ENCODE data around the gene INPP4A.

INPP4A gene

DNA sequence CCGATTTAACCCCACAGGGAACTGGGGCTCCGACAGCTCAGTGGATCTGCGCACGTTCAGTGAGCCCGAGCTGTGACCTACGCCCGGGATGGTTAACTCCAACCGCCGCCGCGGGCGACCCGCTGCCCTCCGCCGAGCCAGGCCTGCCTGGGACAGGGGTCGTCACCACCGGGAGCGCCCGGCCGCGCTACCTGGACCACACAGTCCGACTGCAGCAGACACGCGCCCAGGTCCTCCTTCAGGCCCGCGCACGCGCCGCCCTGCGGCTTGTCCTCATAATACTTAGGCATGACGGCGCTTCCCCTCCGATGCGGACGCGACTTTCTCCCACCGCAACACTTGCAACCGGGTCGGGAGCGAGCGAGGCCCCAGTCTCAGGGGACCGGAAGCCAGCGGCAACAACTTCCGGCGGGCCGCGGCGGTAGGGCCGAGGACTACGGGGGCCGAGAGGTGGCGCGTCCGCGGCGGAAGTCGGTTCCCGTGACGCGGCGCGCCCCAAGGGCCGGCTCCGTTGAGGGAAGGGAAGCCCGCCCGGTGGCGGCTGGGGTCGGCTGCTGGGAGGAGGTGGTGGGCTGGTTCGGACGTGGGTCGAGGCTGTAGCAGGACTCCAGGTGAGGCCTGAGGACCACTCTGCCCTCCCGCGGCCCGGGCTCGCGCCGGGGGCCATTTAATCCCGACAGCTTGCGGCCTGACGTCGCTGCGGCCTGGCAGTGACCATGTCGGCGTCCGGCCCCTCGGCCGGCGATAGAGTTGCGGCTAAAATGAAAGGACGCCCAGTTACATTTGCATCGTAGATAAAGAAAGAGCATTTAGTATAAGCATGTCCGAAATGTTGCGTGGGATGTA lies 163.7 kb downstream of the INPP4A start, which contains the start of the genes COA5 and UNC50 (continued):
- TF ChIP-seq, protein P1, sequence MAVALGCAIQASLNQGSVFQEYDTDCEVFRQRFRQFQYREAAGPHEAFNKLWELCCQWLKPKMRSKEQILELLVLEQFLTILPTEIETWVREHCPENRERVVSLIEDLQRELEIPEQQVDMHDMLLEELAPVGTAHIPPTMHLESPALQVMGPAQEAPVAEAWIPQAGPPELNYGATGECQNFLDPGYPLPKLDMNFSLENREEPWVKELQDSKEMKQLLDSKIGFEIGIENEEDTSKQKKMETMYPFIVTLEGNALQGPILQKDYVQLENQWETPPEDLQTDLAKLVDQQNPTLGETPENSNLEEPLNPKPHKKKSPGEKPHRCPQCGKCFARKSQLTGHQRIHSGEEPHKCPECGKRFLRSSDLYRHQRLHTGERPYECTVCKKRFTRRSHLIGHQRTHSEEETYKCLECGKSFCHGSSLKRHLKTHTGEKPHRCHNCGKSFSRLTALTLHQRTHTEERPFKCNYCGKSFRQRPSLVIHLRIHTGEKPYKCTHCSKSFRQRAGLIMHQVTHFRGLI (tag by site-specific recombination; IDR thresholded peaks at IDR 0.05) = no peak
- TF ChIP-seq ZXDB (tag by site-specific recombination; IDR thresholded peaks at IDR 0.05) (peak; percentile 88), ZNF596 (tag by site-specific recombination; IDR thresholded peaks at IDR 0.05) (no peak), ZNF785 (tag by site-specific recombination; IDR thresholded peaks at IDR 0.05) (no peak), ZNF561 (tag by site-specific recombination; IDR thresholded peaks at IDR 0.05; ENCODE audit: borderline replicate concordance) (0 out of 2 replicates have a peak, but pooled peaks have one; percentile 36), GLIS2 (tag by site-specific recombination; IDR thresholded peaks at IDR 0.05) (peak; percentile 64; the same call in 1 of the 2 replicates), KLF7 (tag by site-specific recombination; IDR thresholded peaks at IDR 0.05; ENCODE audit: borderline replicate concordance) (no peak), PRDM1 (tag by site-specific recombination; IDR thresholded peaks at IDR 0.05) (peak; percentile 44; the same call in 1 of the 2 replicates), KLF9 (tag by site-specific recombination; IDR thresholded peaks at IDR 0.05; ENCODE audit: low read depth) (no peak), ZNF624 (tag by site-specific recombination; IDR thresholded peaks at IDR 0.05) (no peak), ZBTB17 (tag by site-specific recombination; IDR thresholded peaks at IDR 0.05) (peak; percentile 43; the same call in 1 of the 2 replicates), ZNF777 (tag by site-specific recombination; IDR thresholded peaks at IDR 0.05; ENCODE audit: borderline replicate concordance) (peak; percentile 76; the same call in 1 of the 2 replicates), ZNF623 (tag by site-specific recombination; IDR thresholded peaks at IDR 0.05) (no peak)
- TF ChIP-seq, protein P2, sequence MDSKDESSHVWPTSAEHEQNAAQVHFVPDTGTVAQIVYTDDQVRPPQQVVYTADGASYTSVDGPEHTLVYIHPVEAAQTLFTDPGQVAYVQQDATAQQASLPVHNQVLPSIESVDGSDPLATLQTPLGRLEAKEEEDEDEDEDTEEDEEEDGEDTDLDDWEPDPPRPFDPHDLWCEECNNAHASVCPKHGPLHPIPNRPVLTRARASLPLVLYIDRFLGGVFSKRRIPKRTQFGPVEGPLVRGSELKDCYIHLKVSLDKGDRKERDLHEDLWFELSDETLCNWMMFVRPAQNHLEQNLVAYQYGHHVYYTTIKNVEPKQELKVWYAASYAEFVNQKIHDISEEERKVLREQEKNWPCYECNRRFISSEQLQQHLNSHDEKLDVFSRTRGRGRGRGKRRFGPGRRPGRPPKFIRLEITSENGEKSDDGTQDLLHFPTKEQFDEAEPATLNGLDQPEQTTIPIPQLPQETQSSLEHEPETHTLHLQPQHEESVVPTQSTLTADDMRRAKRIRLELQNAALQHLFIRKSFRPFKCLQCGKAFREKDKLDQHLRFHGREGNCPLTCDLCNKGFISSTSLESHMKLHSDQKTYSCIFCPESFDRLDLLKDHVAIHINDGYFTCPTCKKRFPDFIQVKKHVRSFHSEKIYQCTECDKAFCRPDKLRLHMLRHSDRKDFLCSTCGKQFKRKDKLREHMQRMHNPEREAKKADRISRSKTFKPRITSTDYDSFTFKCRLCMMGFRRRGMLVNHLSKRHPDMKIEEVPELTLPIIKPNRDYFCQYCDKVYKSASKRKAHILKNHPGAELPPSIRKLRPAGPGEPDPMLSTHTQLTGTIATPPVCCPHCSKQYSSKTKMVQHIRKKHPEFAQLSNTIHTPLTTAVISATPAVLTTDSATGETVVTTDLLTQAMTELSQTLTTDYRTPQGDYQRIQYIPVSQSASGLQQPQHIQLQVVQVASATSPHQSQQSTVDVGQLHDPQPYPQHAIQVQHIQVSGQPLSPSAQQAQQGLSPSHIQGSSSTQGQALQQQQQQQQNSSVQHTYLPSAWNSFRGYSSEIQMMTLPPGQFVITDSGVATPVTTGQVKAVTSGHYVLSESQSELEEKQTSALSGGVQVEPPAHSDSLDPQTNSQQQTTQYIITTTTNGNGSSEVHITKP (tag by site-specific recombination; IDR thresholded peaks at IDR 0.05) = peak; percentile 59
- TF ChIP-seq, protein P3, sequence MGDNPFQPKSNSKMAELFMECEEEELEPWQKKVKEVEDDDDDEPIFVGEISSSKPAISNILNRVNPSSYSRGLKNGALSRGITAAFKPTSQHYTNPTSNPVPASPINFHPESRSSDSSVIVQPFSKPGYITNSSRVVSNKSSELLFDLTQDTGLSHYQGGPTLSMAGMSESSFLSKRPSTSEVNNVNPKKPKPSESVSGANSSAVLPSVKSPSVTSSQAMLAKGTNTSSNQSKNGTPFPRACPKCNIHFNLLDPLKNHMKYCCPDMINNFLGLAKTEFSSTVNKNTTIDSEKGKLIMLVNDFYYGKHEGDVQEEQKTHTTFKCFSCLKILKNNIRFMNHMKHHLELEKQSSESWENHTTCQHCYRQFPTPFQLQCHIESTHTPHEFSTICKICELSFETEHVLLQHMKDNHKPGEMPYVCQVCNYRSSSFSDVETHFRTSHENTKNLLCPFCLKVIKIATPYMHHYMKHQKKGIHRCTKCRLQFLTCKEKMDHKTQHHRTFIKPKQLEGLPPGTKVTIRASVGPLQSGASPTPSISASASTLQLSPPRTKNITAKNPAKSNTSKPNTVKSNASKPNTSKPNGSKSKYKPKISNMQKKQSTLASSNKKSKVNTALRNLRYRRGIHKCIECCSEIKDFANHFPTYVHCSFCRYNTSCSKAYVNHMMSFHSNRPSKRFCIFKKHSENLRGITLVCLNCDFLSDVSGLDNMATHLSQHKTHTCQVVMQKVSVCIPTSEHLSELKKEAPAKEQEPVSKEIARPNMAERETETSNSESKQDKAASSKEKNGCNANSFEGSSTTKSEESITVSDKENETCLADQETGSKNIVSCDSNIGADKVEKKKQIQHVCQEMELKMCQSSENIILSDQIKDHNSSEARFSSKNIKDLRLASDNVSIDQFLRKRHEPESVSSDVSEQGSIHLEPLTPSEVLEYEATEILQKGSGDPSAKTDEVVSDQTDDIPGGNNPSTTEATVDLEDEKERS (tag by site-specific recombination; IDR thresholded peaks at IDR 0.05) = no peak
- TF ChIP-seq, protein P4, sequence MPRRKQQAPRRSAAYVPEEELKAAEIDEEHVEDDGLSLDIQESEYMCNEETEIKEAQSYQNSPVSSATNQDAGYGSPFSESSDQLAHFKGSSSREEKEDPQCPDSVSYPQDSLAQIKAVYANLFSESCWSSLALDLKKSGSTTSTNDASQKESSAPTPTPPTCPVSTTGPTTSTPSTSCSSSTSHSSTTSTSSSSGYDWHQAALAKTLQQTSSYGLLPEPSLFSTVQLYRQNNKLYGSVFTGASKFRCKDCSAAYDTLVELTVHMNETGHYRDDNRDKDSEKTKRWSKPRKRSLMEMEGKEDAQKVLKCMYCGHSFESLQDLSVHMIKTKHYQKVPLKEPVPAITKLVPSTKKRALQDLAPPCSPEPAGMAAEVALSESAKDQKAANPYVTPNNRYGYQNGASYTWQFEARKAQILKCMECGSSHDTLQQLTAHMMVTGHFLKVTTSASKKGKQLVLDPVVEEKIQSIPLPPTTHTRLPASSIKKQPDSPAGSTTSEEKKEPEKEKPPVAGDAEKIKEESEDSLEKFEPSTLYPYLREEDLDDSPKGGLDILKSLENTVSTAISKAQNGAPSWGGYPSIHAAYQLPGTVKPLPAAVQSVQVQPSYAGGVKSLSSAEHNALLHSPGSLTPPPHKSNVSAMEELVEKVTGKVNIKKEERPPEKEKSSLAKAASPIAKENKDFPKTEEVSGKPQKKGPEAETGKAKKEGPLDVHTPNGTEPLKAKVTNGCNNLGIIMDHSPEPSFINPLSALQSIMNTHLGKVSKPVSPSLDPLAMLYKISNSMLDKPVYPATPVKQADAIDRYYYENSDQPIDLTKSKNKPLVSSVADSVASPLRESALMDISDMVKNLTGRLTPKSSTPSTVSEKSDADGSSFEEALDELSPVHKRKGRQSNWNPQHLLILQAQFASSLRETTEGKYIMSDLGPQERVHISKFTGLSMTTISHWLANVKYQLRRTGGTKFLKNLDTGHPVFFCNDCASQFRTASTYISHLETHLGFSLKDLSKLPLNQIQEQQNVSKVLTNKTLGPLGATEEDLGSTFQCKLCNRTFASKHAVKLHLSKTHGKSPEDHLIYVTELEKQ (tag by site-specific recombination; IDR thresholded peaks at IDR 0.05; ENCODE audit: borderline replicate concordance) = no peak
- TF ChIP-seq, protein P5, sequence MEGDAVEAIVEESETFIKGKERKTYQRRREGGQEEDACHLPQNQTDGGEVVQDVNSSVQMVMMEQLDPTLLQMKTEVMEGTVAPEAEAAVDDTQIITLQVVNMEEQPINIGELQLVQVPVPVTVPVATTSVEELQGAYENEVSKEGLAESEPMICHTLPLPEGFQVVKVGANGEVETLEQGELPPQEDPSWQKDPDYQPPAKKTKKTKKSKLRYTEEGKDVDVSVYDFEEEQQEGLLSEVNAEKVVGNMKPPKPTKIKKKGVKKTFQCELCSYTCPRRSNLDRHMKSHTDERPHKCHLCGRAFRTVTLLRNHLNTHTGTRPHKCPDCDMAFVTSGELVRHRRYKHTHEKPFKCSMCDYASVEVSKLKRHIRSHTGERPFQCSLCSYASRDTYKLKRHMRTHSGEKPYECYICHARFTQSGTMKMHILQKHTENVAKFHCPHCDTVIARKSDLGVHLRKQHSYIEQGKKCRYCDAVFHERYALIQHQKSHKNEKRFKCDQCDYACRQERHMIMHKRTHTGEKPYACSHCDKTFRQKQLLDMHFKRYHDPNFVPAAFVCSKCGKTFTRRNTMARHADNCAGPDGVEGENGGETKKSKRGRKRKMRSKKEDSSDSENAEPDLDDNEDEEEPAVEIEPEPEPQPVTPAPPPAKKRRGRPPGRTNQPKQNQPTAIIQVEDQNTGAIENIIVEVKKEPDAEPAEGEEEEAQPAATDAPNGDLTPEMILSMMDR (tag by site-specific recombination; IDR thresholded peaks at IDR 0.05) = peak; percentile 84
- TF ChIP-seq, protein P6, sequence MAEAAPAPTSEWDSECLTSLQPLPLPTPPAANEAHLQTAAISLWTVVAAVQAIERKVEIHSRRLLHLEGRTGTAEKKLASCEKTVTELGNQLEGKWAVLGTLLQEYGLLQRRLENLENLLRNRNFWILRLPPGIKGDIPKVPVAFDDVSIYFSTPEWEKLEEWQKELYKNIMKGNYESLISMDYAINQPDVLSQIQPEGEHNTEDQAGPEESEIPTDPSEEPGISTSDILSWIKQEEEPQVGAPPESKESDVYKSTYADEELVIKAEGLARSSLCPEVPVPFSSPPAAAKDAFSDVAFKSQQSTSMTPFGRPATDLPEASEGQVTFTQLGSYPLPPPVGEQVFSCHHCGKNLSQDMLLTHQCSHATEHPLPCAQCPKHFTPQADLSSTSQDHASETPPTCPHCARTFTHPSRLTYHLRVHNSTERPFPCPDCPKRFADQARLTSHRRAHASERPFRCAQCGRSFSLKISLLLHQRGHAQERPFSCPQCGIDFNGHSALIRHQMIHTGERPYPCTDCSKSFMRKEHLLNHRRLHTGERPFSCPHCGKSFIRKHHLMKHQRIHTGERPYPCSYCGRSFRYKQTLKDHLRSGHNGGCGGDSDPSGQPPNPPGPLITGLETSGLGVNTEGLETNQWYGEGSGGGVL (tag by site-specific recombination; IDR thresholded peaks at IDR 0.05) = no peak
- TF ChIP-seq, protein P7, sequence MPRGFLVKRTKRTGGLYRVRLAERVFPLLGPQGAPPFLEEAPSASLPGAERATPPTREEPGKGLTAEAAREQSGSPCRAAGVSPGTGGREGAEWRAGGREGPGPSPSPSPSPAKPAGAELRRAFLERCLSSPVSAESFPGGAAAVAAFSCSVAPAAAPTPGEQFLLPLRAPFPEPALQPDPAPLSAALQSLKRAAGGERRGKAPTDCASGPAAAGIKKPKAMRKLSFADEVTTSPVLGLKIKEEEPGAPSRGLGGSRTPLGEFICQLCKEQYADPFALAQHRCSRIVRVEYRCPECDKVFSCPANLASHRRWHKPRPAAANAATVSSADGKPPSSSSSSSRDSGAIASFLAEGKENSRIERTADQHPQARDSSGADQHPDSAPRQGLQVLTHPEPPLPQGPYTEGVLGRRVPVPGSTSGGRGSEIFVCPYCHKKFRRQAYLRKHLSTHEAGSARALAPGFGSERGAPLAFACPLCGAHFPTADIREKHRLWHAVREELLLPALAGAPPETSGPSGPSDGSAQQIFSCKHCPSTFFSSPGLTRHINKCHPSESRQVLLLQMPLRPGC (tag by site-specific recombination; IDR thresholded peaks at IDR 0.05) = 0 out of 2 replicates have a peak, but pooled peaks have one; percentile 37

Measured in HEK293 (cell line).